Fibroblast of lung (primary cell): Measurements from ENCODE around the gene OR2W3.

Source experiments
- CTCF ChIP-seq, 2 donors: IDR thresholded peaks in 1 of 2; conservative IDR thresholded peaks in 1 of 2; 1 replicate in 1 of 2; 2 replicates in 1 of 2; pipeline ENCODE4 v1.5.1; 2011 to 2012; ENCODE audit warnings: low read length in 2 of 2, control low read depth in 1 of 2, inconsistent platforms in 1 of 2, low read depth in 1 of 2, mild to moderate bottlenecking in 1 of 2
- EZH2 ChIP-seq: IDR thresholded peaks from 2 replicates; pipeline ENCODE4 v1.5.1; 2012; ENCODE audit warnings: low read length, control low read depth, mild to moderate bottlenecking; ENCODE audit errors: missing control alignments

- TF ChIP-seq CTCF (conservative IDR thresholded peaks at IDR 0.05 in 1 of 2, IDR thresholded peaks at IDR 0.05 in 1 of 2; ENCODE audit: low read depth in 1 of 2, low read length in 2 of 2) (no peak), EZH2 (no peak)
Observed at GRCh38 chr1:247857985-247858619, 37.3 kb upstream of the OR2W3 start.
